A549 (cell line): ENCODE results near the gene PEA15.

Source experiments
- POLR2A ChIP-seq: IDR thresholded peaks from 2 replicates; pipeline ENCODE4 v1.6.1; 2012; ENCODE audit warnings: mild to moderate bottlenecking, low read length
- TF ChIP-seq, protein P1 (sequence below): fragments of >200 bp; sonication (Bioruptor Twin); formaldehyde crosslinking; IDR thresholded peaks from 3 replicates; pipeline ENCODE4 v1.5.1; 2016
- TF ChIP-seq, protein P2 (sequence below): IDR thresholded peaks from 2 replicates; pipeline ENCODE4 v1.6.1; 2012

DNA sequence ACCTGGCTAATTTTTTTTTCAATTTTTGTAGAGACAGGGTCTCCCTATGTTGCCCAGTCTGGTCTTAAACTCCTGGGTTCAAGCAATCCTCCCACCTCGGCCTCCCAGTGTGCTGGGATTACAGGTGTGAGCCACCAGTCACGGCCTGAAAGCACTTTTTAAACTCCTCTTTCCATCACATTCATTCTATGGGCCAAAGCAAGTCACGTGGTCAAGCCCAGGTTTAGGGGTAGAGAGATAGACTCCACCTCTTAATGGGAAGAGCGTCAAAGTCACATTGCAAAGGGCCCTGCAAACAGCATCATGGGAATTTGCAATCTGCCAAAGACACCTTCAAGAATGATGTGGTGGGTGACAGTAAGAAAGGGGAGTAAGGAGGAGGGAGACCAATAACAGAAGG, 46.6 kb upstream of the PEA15 start:
- TF ChIP-seq POLR2A, result no peak
- TF ChIP-seq, protein P1, sequence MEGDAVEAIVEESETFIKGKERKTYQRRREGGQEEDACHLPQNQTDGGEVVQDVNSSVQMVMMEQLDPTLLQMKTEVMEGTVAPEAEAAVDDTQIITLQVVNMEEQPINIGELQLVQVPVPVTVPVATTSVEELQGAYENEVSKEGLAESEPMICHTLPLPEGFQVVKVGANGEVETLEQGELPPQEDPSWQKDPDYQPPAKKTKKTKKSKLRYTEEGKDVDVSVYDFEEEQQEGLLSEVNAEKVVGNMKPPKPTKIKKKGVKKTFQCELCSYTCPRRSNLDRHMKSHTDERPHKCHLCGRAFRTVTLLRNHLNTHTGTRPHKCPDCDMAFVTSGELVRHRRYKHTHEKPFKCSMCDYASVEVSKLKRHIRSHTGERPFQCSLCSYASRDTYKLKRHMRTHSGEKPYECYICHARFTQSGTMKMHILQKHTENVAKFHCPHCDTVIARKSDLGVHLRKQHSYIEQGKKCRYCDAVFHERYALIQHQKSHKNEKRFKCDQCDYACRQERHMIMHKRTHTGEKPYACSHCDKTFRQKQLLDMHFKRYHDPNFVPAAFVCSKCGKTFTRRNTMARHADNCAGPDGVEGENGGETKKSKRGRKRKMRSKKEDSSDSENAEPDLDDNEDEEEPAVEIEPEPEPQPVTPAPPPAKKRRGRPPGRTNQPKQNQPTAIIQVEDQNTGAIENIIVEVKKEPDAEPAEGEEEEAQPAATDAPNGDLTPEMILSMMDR, result no peak
- TF ChIP-seq, protein P2, sequence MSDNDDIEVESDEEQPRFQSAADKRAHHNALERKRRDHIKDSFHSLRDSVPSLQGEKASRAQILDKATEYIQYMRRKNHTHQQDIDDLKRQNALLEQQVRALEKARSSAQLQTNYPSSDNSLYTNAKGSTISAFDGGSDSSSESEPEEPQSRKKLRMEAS, result no peak
